Peyer's patch (tissue), 4 donors: ENCODE data around the gene PTS.

Experiments
- CTCF ChIP-seq, 6 experiments: fragments of 450-650 bp in 4 of 6; fragments of 200-600 bp in 2 of 6; sonication (generic) in 1 of 6; IDR thresholded peaks; one replicate each; pipeline ENCODE4 v1.5.1; 2017 to 2019; ENCODE audit warnings: antibody characterized with exemption in 6 of 6, mild to moderate bottlenecking in 3 of 6, moderate library complexity in 1 of 6
- POLR2A ChIP-seq, 2 donors: fragments of 450-650 bp; IDR thresholded peaks; one replicate each; pipeline ENCODE4 v1.5.1; 2017; ENCODE audit warnings: antibody characterized with exemption in 2 of 2, mild to moderate bottlenecking in 2 of 2, moderate library complexity in 2 of 2

GRCh38 chr11:112281726-112282125, 55.5 kb downstream of the PTS start:
- no peak for TF ChIP-seq POLR2A (IDR thresholded peaks at IDR 0.05)
- TF ChIP-seq CTCF (IDR thresholded peaks at IDR 0.05) = no peak
